Jurkat, Clone E6-1 (cell line): ENCODE measurements around the gene PRPF31.
A peak's percentile ranks its signal among the peaks of the same experiment; 100 is the strongest.
"Not testable (repeated sequence)": the region's sequence is repeated elsewhere in the genome, so short reads cannot be mapped to it uniquely, and the experiment has no call there.

Experiments
- DNase-seq: peaks from one replicate; pipeline ENCODE4 v3.0.0-alpha.2; 2011; ENCODE audit warnings: low read depth, low spot score
- H3K4me3 ChIP-seq: 2 replicates; pipeline ENCODE4 v1.5.1; 2011; ENCODE audit warnings: mild to moderate bottlenecking, low read length, control low read depth, moderate library complexity

The PRPF31 gene

GRCh38 chr19:54155694-54156093 lies 40.1 kb downstream of the PRPF31 start:
- no peak overlapping the region for H3K4me3 ChIP-seq
- no peak for DNase-seq

- H3K4me3 ChIP-seq = no peak overlapping the region
- DNase-seq = no peak
These were observed 40.9 kb downstream of the PRPF31 start for GRCh38 chr19:54156490-54156889.

GRCh38 chr19:54156953-54157352 lies 41.4 kb downstream of the PRPF31 start:
- DNase-seq = no peak
- H3K4me3 ChIP-seq = no peak overlapping the region

GRCh38 chr19:54158812-54159351 lies 43.3 kb downstream of the PRPF31 start:
- H3K4me3 ChIP-seq = peak overlapping the region; percentile 80
- DNase-seq = no peak

- peak within 1 kb of the TSS; percentile 85 for H3K4me3 ChIP-seq
- peak; percentile 100 for DNase-seq
These were observed 44.0 kb downstream of the PRPF31 start, which contains the start of gene LENG1 for GRCh38 chr19:54159352-54160181. Gene LENG1 (minus strand): TSS chr19:54159721. CDS start chr19:54159695, 26 bp downstream.

- H3K4me3 ChIP-seq = peak overlapping the region; percentile 85
- no peak for DNase-seq
These were observed 44.7 kb downstream of the PRPF31 start for GRCh38 chr19:54160182-54160811.

- no peak for DNase-seq
- peak overlapping the region; percentile 85 for H3K4me3 ChIP-seq
These were observed 45.3 kb downstream of the PRPF31 start for GRCh38 chr19:54160854-54161253.

- DNase-seq = peak; percentile 33
- H3K4me3 ChIP-seq = peak overlapping the region; percentile 32
These were observed 46.8 kb downstream of the PRPF31 start for GRCh38 chr19:54162241-54162805.

- no peak overlapping the region for H3K4me3 ChIP-seq
- no peak for DNase-seq
These were observed 47.3 kb downstream of the PRPF31 start for GRCh38 chr19:54162884-54163283.

GRCh38 chr19:54164369-54165068 lies 49.0 kb downstream of the PRPF31 start:
- H3K4me3 ChIP-seq = no peak overlapping the region
- no peak for DNase-seq

- no peak overlapping the region for H3K4me3 ChIP-seq
- DNase-seq = no peak
These were observed 49.7 kb downstream of the PRPF31 start for GRCh38 chr19:54165222-54165621.

- peak; percentile 71 for DNase-seq
- no peak overlapping the region for H3K4me3 ChIP-seq
These were observed 52.8 kb downstream of the PRPF31 start for GRCh38 chr19:54168174-54168917.

- H3K4me3 ChIP-seq = no peak overlapping the region
- no peak for DNase-seq
These were observed 53.7 kb downstream of the PRPF31 start for GRCh38 chr19:54169149-54169740.

- not testable (repeated sequence) for DNase-seq, H3K4me3 ChIP-seq
These were observed 56.3 kb downstream of the PRPF31 start for GRCh38 chr19:54171736-54172431.

GRCh38 chr19:54172471-54173358 lies 57.2 kb downstream of the PRPF31 start, which contains the start of gene TMC4:
Gene TMC4 (minus strand): TSS chr19:54173160. CDS start chr19:54173117, 43 bp downstream.
- H3K4me3 ChIP-seq = no peak within 1 kb of the TSS
- no peak for DNase-seq

GRCh38 chr19:54173359-54173699 lies 57.8 kb downstream of the PRPF31 start:
- DNase-seq = no peak
- H3K4me3 ChIP-seq = no peak overlapping the region
